GM19035 (cell line): ENCODE data around the gene NRBP1.

ENCODE experiments used
- ATAC-seq: cut with Tn5 transposase; IDR thresholded peaks from one replicate; pipeline ENCODE4 v1.9.1; 2021; ENCODE audit not compliant: unreplicated experiment

Gene NRBP1

GRCh38 chr2:27428213-27428977 is at the start of gene NRBP1:
TSS of gene NRBP1 (plus strand) at chr2:27428631. CDS start at chr2:27433274, 4,643 bp downstream.
- peak; percentile 86 for ATAC-seq

DNA sequence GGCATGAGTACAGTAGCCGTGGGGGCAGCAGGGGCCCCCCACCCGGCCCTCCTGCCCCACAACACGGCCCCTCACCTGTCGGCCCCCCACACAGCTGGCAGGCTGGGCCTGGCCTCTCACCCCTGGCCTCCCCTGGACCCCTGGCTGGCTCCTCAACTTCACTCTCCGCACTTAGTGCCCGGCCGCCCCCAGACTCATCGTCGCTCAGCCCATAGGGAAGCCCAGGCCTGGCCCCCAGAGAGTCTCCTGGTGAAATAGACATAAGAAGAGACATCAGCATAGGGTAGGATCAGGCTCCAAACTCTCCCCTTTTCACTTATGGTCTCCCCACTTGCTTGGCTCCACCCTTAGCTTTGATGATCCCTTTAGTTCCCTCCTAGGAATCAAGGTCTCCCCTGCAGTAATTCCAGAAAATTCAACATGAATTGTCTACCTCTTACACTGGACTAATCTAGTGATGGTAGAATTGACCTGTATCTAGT is 49.6 kb upstream of the NRBP1 start:
- ATAC-seq = no peak

- ATAC-seq = no peak
Observed at GRCh38 chr2:27379383-27379835, 49.0 kb upstream of the NRBP1 start.

- no peak for ATAC-seq
Observed at GRCh38 chr2:27379836-27380625, 48.4 kb upstream of the NRBP1 start.

DNA sequence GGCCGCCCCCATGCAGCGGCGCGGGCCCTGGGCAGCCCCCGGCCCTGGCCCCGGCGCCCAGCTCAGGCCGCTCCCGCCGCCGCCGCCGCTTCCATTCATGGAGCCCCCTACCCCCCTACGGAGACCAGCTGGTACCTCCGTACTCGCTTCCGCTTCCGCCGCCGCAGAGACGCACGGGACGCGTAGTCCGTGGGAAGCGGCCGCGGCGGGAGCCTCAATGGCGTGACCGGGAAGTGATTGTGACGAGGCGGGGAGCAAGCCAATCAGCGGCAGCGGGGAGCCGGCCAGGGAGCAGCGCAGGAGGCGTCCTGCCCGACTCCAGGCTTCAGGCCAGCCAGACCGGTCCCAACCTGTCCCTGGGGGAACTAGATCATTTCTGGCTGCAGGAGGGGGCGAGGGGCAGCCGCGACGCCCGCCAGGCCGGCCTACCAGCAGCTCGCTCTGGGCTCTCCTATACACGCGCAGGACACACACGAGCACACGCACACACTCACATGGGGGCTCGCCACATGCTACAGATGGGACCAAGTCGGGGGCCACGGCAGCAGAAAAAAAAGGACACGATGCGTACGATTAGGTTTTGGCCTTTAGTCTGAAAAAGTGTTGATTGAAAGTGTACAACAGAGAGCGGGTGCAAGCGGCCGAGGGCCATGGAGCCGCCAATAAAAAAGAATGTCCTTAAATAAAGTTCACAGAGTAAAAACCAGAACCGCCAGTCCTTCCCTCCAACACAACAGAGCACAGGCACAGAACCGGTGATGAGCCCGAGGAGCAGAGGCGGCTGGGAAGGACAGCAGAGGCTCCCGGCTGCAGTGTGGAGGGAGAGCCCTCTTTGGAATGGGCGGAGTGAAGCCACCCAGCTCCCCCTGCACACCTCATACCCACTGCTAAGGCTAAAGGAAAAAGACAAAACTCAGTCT is 47.5 kb upstream of the NRBP1 start, which contains the start of gene ZNF513:
Gene ZNF513, minus strand, starts transcription at position 109 of the 920 bp plus-strand sequence. CDS start 208 bp downstream, outside the sequence.
- ATAC-seq = peak; percentile 90

DNA sequence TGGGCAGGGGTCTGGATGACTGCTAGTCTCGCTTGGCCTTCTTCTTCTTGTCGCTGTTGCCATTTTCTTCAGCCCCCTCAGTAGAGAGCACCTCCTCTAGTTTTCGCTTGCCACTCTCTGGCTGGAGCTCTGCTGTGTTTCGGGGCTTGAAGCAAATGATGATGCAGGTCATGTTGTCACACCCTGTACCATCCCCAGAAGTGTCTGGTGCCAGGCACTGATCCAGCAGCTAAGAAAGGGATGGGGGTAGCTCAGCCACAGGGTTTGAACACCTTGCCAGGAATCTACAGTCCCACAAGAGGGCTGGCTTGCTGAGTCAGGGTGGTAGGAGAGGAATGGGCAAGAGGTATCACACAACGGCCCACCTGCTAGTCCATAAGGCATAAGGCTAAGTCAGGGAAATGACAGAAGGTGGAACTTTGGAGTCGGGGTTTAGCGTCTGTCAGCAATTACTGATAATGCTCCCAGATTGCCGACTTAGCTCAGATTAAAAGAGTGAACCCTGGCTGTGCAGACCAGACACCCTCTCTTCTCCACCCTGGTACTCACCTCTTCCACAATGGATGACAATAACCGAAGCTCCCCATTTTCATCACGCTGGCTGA is 46.8 kb upstream of the NRBP1 start:
- no peak for ATAC-seq

GRCh38 chr2:27390822-27391679 is 37.4 kb upstream of the NRBP1 start:
- no peak for ATAC-seq

DNA sequence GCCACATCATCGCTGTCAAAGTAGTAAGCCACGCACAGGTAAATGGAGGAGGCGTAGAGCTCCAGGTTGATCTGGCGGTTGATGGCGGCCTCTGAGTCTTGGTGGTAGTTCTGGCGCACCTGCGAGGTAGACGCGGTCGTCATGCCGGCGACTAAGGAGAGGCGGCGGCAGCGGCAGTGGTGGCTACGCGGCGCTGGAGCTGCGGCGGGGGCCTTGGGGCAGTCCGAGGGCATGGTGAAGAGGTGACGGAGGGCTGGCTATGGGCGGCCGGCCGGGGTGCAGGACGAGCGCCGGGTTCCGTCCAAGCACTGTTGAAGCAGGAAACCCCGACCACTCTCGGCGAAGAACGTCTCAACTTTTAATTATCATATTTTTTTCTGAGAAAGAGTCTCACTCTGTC is 35.2 kb upstream of the NRBP1 start:
- no peak for ATAC-seq

DNA sequence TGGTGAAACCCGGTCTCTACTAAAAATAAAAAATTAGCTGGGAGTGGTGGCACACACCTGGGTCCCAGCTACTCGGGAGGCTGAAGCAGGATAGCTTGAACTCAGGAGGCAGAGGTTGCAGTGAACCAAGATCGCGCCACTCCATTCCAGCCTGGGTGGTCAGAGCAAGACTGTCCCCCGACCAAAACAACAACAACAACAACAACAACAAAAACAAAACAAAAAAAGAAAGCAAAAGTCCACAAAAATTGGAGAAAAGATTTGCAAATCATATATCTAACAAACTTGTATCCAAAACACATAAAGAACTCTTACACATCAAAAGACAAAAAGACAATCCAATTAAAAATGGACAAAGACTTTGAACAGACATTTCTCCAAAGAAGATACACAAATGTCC is 29.5 kb upstream of the NRBP1 start:
- ATAC-seq = no peak

GRCh38 chr2:27400348-27401135 is 27.9 kb upstream of the NRBP1 start:
- ATAC-seq = no peak

- ATAC-seq = no peak
Observed at GRCh38 chr2:27407798-27408491, 20.5 kb upstream of the NRBP1 start.

- ATAC-seq = peak; percentile 34
Observed at GRCh38 chr2:27408601-27409320, 19.7 kb upstream of the NRBP1 start.

DNA sequence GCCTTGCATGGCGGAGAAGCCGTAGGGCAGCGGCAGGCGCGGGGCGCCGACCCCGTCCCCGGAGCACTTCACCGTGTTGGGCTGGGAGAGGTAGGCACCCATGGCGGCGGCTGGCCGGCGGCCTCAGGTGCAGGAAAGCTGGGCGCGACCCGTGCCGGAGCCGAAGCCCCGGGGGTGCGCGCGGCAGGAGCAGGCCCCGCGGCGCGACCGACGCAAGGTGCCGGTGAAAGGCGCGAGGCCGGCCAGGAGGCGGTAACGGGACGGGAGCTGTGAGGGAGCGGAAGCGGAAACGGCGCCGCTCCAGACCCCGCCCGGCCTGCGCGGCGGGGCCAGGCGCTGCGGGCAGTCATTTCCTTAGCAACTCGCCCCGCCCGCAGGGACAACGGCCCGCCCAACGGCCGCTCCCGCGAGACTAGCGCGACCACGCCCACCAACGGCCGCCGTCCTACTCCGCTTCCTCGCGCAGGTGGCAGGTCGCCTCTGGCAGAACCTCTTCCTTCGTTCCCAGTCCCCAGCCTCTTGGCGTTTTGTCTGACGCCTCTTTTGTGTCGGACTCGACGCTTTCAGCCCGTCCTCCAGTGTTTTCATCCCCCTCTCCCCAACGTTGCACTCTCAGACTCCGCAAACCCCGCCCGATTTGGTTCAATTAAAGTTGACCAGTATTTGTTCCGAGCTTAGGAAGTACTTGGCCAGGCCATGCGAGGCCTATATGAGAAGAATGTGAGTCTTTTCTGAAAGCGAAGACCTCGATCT is 18.9 kb upstream of the NRBP1 start, which contains the start of gene PPM1G:
Gene PPM1G, minus strand, starts transcription at position 271 of the 753 bp plus-strand sequence. Its CDS starts 169 bp downstream, at position 102.
- peak; percentile 95 for ATAC-seq

GRCh38 chr2:27412419-27413152 is 15.8 kb upstream of the NRBP1 start:
- no peak for ATAC-seq

DNA sequence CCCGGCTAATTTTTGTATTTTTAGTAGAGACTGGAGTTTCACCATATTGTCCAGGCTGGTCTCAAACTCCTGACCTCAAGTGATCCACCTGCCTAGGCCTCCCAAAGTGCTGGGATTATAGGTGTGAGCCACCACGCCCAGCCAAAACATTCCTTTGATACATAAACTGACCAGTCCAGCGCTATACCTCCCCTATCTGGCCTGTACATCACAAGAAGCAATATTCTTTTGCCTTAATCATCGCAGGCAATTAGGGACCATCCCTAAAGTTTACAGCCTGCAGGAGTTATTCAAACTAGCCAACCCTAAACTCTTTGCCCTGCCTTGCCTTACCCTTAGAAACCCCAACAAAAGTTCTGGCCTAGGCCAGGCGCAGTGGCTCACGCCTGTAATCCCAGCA is 12.3 kb upstream of the NRBP1 start:
- ATAC-seq = no peak

- no peak for ATAC-seq
Observed at GRCh38 chr2:27420996-27421395, 7.4 kb upstream of the NRBP1 start.
